HG03571 (cell line): Measurements from ENCODE around the gene GCNT2.
"Not testable (repeated sequence)": the region's sequence is repeated elsewhere in the genome, so short reads cannot be mapped to it uniquely, and the experiment has no call there.

Experiments
- ATAC-seq: cut with Tn5 transposase; IDR thresholded peaks from one replicate; pipeline ENCODE4 v1.9.1; 2021; ENCODE audit not compliant: unreplicated experiment

Gene GCNT2

GRCh38 chr6:10543488-10543887 is 22.3 kb downstream of the GCNT2 start:
- no peak for ATAC-seq

- no peak for ATAC-seq
Measured at GRCh38 chr6:10545482-10545881, 24.3 kb downstream of the GCNT2 start.

- no peak for ATAC-seq
Measured at GRCh38 chr6:10547809-10548208, 26.7 kb downstream of the GCNT2 start.

- no peak for ATAC-seq
Measured at GRCh38 chr6:10550764-10551163, 29.6 kb downstream of the GCNT2 start.

- ATAC-seq, result no peak
Measured at GRCh38 chr6:10552270-10552810, 31.2 kb downstream of the GCNT2 start.

- no peak for ATAC-seq
Measured at GRCh38 chr6:10553871-10554270, 32.7 kb downstream of the GCNT2 start.

- no peak for ATAC-seq
Measured at GRCh38 chr6:10554826-10555225, 33.7 kb downstream of the GCNT2 start.

GRCh38 chr6:10555625-10556309 is 34.6 kb downstream of the GCNT2 start:
- no peak for ATAC-seq

GRCh38 chr6:10556589-10556988 is 35.4 kb downstream of the GCNT2 start:
- ATAC-seq, result no peak

GRCh38 chr6:10556992-10557391 is 35.8 kb downstream of the GCNT2 start:
- no peak for ATAC-seq

GRCh38 chr6:10557913-10558312 is 36.8 kb downstream of the GCNT2 start:
- ATAC-seq, result no peak

GRCh38 chr6:10558565-10558964 is 37.4 kb downstream of the GCNT2 start:
- no peak for ATAC-seq

- ATAC-seq, result no peak
Measured at GRCh38 chr6:10559522-10560152, 38.5 kb downstream of the GCNT2 start.

GRCh38 chr6:10561611-10562199 is 40.6 kb downstream of the GCNT2 start:
- ATAC-seq, result no peak

GRCh38 chr6:10564975-10565673 is 44.0 kb downstream of the GCNT2 start:
- no peak for ATAC-seq

- ATAC-seq, result no peak
Measured at GRCh38 chr6:10565913-10566312, 44.8 kb downstream of the GCNT2 start.

GRCh38 chr6:10567256-10568026 is 46.3 kb downstream of the GCNT2 start:
- no peak for ATAC-seq

GRCh38 chr6:10569392-10570127 is 48.4 kb downstream of the GCNT2 start:
- ATAC-seq, result no peak

- not testable (repeated sequence) for ATAC-seq
Measured at GRCh38 chr6:10575519-10575918, 54.4 kb downstream of the GCNT2 start.

- no peak for ATAC-seq
Measured at GRCh38 chr6:10576226-10576625, 55.1 kb downstream of the GCNT2 start.
